ENCODE data around the gene LHFPL4.

Gene LHFPL4

DNA sequence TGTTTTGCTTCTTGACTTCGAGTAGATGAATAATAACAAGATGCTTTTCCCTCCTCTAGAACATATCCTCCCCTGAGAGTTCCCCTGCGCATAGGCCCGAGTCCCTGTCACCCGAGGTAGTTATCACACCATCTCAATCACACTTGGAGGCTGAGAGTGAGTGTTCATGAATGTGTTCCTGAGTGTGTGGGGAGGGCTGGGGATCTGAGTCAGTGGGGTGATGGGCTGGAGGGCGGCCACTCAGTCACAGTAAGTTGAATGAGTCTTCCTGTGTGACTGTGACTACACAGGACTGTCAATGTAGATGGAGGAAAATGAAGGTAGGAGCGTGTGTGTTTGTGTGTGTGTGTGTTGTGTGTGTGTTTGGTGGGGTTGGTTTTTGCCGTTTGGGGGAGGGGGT is 85.2 kb downstream of the LHFPL4 start:
- no peak for DNase-seq

DNA sequence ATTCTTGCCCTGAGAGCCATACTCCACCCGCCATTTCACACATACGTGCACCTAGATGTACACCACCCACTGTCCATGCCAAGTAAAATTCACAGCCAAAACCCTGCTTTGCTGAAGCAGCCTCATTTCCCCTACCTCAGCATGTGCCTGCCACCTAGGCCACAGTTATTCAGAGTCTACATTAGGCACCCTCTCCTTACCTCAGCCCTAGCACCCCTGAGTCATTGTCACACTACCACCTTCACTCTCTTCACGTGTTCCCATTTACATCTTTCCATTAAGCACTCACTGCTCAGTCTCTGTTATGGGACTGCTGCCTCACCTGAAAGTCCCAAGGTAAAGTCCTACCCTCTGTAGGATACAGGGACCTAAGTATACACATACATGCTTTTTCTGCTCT is 86.2 kb downstream of the LHFPL4 start:
- DNase-seq: no peak

DNA sequence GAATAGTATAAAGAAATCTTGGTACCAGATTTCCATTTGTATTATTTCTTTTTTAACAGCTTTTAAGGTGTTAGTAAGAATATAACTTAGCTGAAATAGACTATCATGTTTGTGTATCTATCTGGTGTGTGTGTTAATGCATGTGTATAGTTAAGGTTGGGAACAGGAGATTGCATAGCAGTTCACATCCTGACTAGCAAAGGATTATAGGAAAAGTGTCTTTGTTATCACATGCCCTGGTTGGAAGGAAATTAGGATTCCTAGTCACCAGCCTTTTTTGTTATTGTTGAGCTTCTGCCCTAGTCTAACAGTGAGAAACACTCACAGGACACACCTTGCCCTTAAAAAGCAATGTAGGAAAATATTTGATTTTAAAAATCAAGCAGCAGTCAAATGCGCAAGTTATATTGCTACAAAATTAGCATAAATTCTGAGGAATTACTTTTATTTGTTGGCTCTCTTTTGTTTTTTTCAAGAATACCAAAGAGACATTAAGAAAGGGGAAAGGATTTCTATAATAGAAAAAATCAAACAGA is 98.0 kb downstream of the LHFPL4 start:
- no peak for DNase-seq

DNA sequence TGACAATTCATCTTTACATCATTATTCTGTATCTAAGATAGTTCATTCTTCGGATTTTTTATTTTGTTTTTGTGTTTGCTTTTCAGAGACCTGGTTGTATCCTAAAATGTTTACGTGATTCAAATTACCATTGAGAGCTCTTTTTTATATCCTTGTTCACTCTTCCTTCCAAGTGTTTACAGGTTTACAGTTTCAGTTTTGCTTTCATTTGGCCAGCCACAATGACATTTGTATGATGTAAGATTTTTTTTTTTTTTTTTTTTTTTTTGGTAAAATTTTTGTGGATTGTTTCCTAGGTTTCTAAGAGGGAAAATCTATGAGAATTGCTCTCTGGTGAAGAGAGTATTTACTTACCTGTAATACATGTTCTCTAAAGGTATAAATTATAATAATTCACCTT is 101.2 kb downstream of the LHFPL4 start:
- no peak for DNase-seq

DNA sequence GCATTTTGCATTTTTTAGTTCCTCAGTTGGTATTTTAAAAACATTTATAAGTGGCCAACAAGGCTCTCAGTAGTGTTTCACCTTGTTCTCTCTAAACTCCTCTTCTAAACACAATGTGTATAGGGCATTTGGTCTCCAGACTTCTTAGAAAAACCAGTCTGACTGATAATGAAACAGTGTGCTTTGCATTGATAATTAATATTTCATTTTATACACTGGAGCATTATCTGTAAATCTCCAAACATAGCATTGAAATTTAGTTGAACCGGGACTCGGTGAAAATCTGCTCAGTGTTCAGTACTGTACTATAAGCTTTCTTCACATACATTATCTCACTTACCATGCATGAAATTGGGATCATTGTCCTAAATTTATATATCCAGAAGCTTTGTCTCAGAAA is 102.6 kb downstream of the LHFPL4 start:
- no peak for DNase-seq

DNA sequence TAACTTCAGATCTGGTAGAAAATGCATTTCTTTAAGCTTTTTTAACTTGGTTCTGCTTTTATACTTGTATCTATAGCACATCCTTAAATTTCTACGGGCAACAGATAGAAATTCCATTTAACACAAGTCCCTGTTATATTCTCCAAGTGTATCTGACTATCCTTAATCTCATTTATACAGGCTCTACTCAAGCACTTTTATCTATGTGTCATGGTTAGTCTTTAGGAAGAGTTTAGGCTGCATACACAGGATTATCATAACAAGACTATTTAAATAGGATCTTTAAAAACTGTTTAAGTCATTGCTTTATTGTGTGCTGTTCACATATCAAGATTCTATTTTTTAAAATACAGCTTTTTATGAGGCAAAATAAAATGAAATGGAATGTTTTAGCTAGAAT is 103.5 kb downstream of the LHFPL4 start:
- DNase-seq: no peak

DNA sequence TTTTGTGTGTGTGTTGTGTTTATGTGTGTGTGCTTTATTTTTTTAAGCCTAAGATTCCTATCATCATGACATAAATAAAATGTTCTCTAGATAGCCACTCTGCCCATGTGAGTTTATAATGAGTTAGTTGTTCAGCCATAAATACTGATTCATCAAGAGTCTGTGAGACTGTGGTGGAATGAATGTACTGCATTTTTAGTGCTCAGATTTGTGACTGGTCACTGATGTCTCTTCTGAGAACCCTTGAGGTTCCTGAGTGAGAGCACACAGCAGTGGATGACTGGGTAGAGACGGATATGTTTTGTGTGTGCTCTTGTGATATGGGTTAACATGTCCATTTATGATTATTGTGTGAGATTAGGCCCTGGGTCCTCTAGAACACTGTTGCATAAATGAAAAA is 105.0 kb downstream of the LHFPL4 start:
- no peak for DNase-seq

Measured in DMS 273 treated with DMSO at 0.1 percent for 48 hours (cell line).